ENCODE measurements around the gene SSTR3.
"Not testable (repeated sequence)": the region's sequence is repeated elsewhere in the genome, so short reads cannot be mapped to it uniquely, and the experiment has no call there.

The SSTR3 gene
- 29.5 reads per million, percentile 56 among the genes with 10 or more reads in this experiment for total RNA-seq

DNA sequence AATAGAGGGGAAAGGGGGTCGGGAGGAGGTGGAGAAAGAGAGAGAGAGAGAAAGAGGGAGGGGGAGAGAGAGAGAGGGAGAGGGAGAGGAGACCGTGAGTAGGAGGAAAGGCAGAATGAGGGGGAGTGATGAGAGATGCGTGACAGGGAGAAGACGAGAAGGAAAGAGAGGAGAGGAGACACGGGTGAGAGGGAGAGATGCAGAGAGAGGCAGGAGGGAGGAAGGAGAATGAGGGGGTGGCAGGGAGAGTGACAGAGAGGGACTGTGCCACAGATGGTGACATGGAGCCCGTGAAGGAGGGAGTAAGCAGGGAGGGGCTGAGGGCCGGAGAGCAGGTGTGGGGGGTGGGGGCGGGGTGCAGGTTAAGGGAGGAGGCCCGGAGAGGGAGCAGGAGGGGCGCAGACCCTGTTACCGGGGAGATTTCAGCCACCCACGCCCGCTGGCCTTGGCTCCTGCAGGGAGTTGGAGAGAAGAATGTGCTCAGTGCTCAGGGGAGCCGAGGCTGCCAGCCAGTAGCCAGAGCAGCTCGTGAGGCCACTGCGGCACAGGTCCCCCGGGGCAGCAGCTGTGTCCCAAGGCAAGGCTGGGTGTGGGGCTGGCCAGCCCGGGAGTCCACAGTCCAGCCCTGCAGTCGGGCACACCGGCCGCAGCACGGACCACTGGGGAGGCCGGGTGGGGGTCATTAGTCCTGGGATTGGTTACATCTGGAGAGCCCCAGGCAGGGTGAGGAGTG lies at the start of gene SSTR3:
Gene SSTR3 (minus strand): TSS at position 304 of the 733 bp plus-strand sequence. CDS start 4,674 bp downstream, outside the sequence.
- no peak for DNase-seq

DNA sequence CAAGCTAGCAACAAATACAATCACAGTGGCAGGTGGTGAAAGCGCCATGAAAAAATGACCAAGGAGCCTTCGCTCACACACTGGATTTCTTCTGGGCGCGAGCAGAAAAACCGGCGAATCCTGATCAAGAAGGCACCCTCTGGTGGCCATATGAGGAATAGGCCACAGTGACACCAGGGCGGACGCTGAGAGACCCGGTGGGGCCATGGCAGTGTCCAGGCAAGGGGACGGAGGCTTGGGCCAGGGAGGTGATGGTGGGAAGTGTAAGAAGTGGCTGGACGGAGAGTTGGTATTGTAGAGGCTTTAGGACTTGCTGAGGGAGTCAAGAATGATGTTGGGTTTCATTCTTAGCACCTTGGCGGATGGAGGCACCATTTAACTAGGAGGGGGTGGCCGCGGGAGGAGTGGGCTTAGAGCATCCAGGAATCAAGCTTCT lies 48.6 kb upstream of the SSTR3 start:
- peak; percentile 51 for DNase-seq

- DNase-seq, result no peak
These were observed 48.0 kb upstream of the SSTR3 start for GRCh38 chr22:37260155-37260795.

- no peak for DNase-seq
These were observed 47.3 kb upstream of the SSTR3 start for GRCh38 chr22:37259540-37260029.

DNA sequence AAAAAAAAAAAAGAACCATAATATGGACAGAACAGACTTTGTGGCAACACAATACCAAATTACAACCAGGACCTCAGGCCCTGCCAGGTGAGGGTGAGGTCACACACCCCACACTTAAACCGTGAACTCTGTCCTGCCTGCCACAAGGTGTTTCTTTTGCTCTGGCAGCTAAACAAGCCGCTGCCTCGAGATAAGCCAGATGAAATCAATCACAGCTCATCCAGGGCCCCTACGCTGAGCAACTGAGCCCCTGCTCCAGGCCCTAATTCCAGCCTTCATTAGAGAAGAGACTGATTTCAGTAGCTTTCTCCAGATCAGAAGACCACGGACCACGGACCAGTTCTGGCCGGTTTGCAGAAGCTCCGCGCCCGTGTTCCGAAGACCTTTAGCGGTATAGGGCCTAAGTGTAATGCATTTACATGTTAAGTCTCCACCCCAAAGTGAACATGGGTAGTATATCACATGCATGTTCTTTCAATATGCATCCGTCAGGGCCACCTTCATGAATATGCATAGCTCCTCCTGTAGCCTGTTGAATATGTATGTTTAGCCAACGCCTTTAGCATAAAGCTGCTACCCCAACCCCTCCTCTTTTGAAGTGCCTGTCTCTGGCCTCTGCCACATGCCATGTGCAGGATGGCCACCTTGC lies 46.6 kb upstream of the SSTR3 start:
- no peak for DNase-seq

DNA sequence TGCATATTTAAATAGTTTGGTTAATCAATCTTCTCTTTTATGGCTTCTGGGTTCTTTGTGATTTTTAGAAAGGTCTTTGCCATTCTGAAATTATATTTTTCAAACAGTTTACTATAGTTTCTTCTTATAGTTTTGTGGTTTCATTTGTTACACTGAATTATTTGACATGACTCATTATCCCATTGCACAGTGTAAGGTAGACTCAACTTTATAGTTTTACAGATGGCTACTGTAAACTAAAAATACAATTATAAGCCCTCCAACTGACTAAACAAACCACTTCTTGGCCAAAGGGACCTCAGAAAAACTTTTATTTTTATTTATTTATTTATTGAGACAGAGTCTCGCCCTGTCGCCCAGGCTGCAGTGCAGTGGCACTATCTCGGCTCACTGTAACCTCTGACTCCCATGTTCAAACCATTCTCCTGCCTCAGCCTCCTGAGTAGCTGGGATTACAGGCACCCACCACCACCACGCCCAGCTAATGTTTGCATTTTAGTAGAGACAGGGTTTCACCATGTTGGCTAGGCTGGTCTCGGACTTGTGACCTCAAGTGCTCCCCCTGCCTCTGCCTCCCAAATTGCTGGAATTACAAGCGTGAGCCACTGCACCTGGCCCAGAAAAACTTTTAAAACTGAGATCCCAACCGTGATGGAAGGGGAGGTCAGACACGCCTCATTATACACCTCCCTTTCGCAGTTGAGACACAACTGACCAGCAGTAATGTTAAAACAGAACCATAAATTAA lies 45.9 kb upstream of the SSTR3 start:
- DNase-seq, result no peak

DNA sequence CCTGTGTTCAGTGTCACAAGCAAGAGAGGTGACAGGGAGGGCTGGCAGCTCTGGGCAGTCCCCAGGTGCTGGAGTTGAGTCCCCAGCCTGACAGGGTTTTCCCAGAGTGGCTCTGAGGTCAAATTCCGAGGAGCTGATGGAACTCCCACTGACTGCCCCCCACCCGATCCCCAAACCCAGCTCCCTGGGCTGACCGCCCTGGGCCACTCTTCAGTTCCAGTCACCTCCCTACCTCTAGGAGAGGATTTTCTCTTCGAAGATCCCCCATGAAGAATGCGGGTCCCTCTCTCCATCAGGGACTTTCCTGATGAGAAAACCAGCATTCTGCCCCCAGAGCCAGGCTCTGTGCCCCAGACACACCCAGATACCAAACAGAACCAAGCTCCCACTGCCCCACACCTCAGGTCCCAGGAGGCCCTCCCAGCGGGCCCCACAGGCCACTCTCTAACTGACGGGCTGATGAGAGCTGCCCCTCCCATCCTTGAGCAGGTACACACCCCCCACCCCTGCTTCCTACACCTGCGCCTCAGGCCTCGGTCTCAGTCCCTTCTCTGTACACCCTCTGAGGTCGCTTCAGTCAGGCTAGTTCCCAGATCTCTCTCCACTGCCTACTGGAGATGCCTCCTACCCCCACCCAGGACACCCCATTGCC lies 43.9 kb upstream of the SSTR3 start:
- no peak for DNase-seq

DNA sequence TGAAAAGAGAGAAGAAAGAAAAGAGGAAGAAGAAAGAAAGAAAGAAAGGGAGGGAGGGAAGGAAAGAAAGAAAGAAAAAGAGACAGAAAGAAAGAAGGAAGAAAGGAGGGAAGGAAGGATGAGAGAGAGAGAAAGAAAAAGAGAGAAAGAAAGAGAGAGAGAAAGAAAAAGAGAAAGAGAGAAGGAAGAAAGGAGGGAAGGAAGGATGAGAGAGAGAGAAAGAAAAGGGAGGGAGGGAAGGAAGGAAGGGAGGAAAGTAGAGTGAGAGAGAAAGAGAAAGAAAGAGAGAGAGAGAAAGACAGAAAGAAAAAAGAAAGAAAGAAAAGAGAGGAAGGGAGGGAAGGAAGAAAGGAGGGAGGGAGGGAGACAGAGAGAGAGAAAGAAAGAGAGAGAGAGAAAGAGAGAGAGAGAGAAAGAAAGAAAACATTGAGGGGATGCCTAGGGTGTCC lies 43.3 kb upstream of the SSTR3 start:
- DNase-seq, result no peak

- no peak for DNase-seq
These were observed 42.6 kb upstream of the SSTR3 start for GRCh38 chr22:37254867-37255233.

- DNase-seq, result no peak
These were observed 42.1 kb upstream of the SSTR3 start for GRCh38 chr22:37254209-37254866.

GRCh38 chr22:37253126-37253660 lies 40.9 kb upstream of the SSTR3 start:
- no peak for DNase-seq

- DNase-seq, result not testable (repeated sequence)
These were observed 39.6 kb upstream of the SSTR3 start for GRCh38 chr22:37251836-37252235.

GRCh38 chr22:37249986-37250385 lies 37.7 kb upstream of the SSTR3 start:
- no peak for DNase-seq

- no peak for DNase-seq
These were observed 36.0 kb upstream of the SSTR3 start for GRCh38 chr22:37248251-37248650.

GRCh38 chr22:37245740-37246139 lies 33.5 kb upstream of the SSTR3 start:
- DNase-seq, result no peak

GRCh38 chr22:37244922-37245722 lies 32.8 kb upstream of the SSTR3 start:
- no peak for DNase-seq

- DNase-seq, result peak; percentile 79
These were observed 32.0 kb upstream of the SSTR3 start, which contains the start of gene RAC2 for GRCh38 chr22:37244114-37244921. Gene RAC2 (minus strand): TSS chr22:37244269. CDS start chr22:37244148, 121 bp downstream.

DNA sequence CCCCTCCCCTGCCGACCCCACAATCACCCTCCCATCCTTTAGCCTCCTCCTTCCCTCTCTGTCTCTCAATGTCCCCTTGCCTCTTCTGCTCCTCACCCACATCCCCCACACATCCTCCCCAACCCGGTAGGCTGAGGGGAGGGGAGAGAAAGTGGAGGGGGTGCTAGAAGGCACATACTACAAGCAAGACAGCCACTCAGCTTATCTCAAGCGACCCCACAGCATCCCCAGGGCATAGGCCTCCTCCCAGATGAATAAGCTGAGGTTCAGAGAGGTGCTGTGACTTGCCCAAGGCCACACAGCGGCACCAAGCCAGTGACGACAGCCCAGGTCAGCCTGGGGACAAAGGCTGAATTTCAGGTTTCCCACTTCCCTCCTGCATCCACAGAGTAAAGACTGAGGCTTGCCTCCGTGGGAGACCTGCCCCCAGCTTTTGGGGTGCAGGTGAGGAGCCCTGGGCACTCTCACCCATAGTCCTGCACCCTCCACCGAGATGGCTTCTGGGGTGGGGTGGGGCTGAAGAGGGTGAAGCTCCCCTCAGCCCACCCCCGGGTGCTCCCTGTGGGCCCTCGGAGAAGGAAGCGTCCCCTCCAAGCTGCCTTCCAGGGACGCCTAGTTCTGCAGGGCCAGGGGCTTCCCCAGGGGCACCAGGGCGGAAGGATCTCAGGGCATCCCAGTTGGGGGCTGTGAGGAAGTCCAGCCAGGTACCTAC lies 31.3 kb upstream of the SSTR3 start:
- no peak for DNase-seq

GRCh38 chr22:37242395-37242918 lies 30.2 kb upstream of the SSTR3 start:
- DNase-seq, result peak; percentile 86
